H9 (cell line): ENCODE data around the gene TMEM63C. TPM values are rescaled to one million over a fixed set of nuclear protein-coding genes. Genes with fewer than 3 reads are reported as not detected.

Source experiments
- DNase-seq: peaks from one replicate; pipeline ENCODE4 v3.0.0-alpha.2; 2017
- H2AFZ ChIP-seq: one replicate; pipeline ENCODE4 v1.6.1; 2013; ENCODE audit warnings: mild to moderate bottlenecking, low read length, control low read depth, moderate library complexity
- H2AK5ac ChIP-seq: 2 replicates; pipeline ENCODE4 v1.6.1; 2013; ENCODE audit warnings: low read length, control low read depth, mixed read lengths; ENCODE audit not compliant: insufficient read length
- H2BK120ac ChIP-seq: one replicate; pipeline ENCODE4 v1.6.1; 2013; ENCODE audit warnings: low read depth, mild to moderate bottlenecking, low read length, control low read depth, inconsistent platforms; ENCODE audit not compliant: poor library complexity, severe bottlenecking
- H2BK12ac ChIP-seq: 2 replicates; pipeline ENCODE4 v1.6.1; 2013; ENCODE audit warnings: low read length, control low read depth, mixed read lengths, low read depth; ENCODE audit not compliant: insufficient read length
- H2BK15ac ChIP-seq: 2 replicates; pipeline ENCODE4 v1.6.1; 2013; ENCODE audit warnings: low read depth, low read length, control low read depth
- H2BK20ac ChIP-seq: one replicate; pipeline ENCODE4 v1.6.1; 2013; ENCODE audit warnings: low read depth, mild to moderate bottlenecking, low read length, control low read depth, inconsistent platforms; ENCODE audit not compliant: poor library complexity, severe bottlenecking
- H2BK5ac ChIP-seq: 2 replicates; pipeline ENCODE4 v1.6.1; 2013; ENCODE audit warnings: low read length, control low read depth, mixed read lengths; ENCODE audit not compliant: insufficient read length
- H3K14ac ChIP-seq: 2 replicates; pipeline ENCODE4 v1.6.1; 2013; ENCODE audit warnings: low read length, control low read depth; ENCODE audit not compliant: insufficient read depth
- H3K18ac ChIP-seq: 2 replicates; pipeline ENCODE4 v1.6.1; 2013; ENCODE audit warnings: low read depth, mild to moderate bottlenecking, mixed read lengths, low read length, control low read depth; ENCODE audit not compliant: insufficient read length
- H3K23ac ChIP-seq: 2 replicates; pipeline ENCODE4 v1.6.1; 2013; ENCODE audit warnings: low read length, control low read depth, mixed read lengths, low read depth; ENCODE audit not compliant: insufficient read length
- H3K23me2 ChIP-seq: 2 replicates; pipeline ENCODE4 v1.6.1; 2013; ENCODE audit warnings: low read depth, mild to moderate bottlenecking, mixed read lengths, low read length, control low read depth; ENCODE audit not compliant: insufficient read length, poor library complexity, severe bottlenecking
- H3K27ac ChIP-seq: 2 replicates; pipeline ENCODE4 v1.5.1; 2013; ENCODE audit warnings: low read length, control low read depth, mixed read lengths, low read depth; ENCODE audit not compliant: insufficient read length
- H3K27me3 ChIP-seq: 2 replicates; pipeline ENCODE4 v1.6.1; 2013; ENCODE audit warnings: low read length, control low read depth, inconsistent platforms; ENCODE audit not compliant: insufficient read depth
- H3K4ac ChIP-seq: 2 replicates; pipeline ENCODE4 v1.6.1; 2013; ENCODE audit warnings: low read depth, mild to moderate bottlenecking, control low read depth, inconsistent platforms, low read length, moderate library complexity
- H3K4me1 ChIP-seq: 2 replicates; pipeline ENCODE4 v1.6.1; 2013; ENCODE audit warnings: low read length, control low read depth, inconsistent platforms; ENCODE audit not compliant: insufficient read depth
- H3K4me2 ChIP-seq: 2 replicates; pipeline ENCODE4 v1.6.1; 2013; ENCODE audit warnings: low read length, control low read depth, mixed read lengths; ENCODE audit not compliant: insufficient read length, insufficient read depth
- H3K56ac ChIP-seq: 2 replicates; pipeline ENCODE4 v1.6.1; 2013; ENCODE audit warnings: low read depth, mild to moderate bottlenecking, mixed read lengths, low read length, control low read depth; ENCODE audit not compliant: insufficient read length
- H3K79me1 ChIP-seq: 2 replicates; pipeline ENCODE4 v1.6.1; 2013; ENCODE audit warnings: low read depth, mild to moderate bottlenecking, moderate library complexity, low read length, control low read depth, inconsistent platforms; ENCODE audit not compliant: insufficient read depth, poor library complexity, severe bottlenecking
- H3K79me2 ChIP-seq: 2 replicates; pipeline ENCODE4 v1.6.1; 2013; ENCODE audit warnings: low read length, control low read depth, inconsistent platforms; ENCODE audit not compliant: insufficient read depth
- H3K9ac ChIP-seq: 2 replicates; pipeline ENCODE4 v1.6.1; 2013; ENCODE audit warnings: low read length, control low read depth, mixed read lengths; ENCODE audit not compliant: insufficient read length; ENCODE audit errors: extremely low read depth
- H3K9me3 ChIP-seq: one replicate; pipeline ENCODE4 v1.6.1; 2013; ENCODE audit warnings: low read depth, low read length, inconsistent platforms; ENCODE audit not compliant: control insufficient read depth
- H3T11ph ChIP-seq: one replicate; pipeline ENCODE4 v1.6.1; 2013; ENCODE audit warnings: mild to moderate bottlenecking, low read length, control low read depth, inconsistent platforms
- H4K20me1 ChIP-seq: one replicate; pipeline ENCODE4 v1.6.1; 2013; ENCODE audit not compliant: control insufficient read depth, insufficient read length, insufficient read depth
- H4K5ac ChIP-seq: 2 replicates; pipeline ENCODE4 v1.6.1; 2013; ENCODE audit warnings: low read depth, mild to moderate bottlenecking, mixed read lengths, low read length, control low read depth; ENCODE audit not compliant: insufficient read length
- H4K8ac ChIP-seq: replicated peaks from 2 replicates; pipeline ENCODE4 v1.6.1; 2013; ENCODE audit warnings: low read length, control low read depth, mixed read lengths, low read depth; ENCODE audit not compliant: insufficient read length
- H4K91ac ChIP-seq: 2 replicates; pipeline ENCODE4 v1.6.1; 2013; ENCODE audit warnings: low read depth, mild to moderate bottlenecking, moderate library complexity, mixed read lengths, low read length, control low read depth; ENCODE audit not compliant: insufficient read length
- H3K27ac Mint-ChIP-seq, 3 experiments: 2 replicates in 2 of 3; 3 replicates in 1 of 3; pipeline ENCODE4 v1.8.0; 2020 to 2021; ENCODE audit warnings: mixed read lengths in 3 of 3, mild to moderate bottlenecking in 1 of 3, moderate library complexity in 1 of 3
- H3K27me3 Mint-ChIP-seq: 2 replicates; pipeline ENCODE4 v1.8.0; 2021; ENCODE audit warnings: low read depth, mild to moderate bottlenecking, moderate library complexity, mixed read lengths
- H3K36me3 Mint-ChIP-seq, 3 experiments: 2 replicates in 2 of 3; 3 replicates in 1 of 3; pipeline ENCODE4 v1.8.0; 2020 to 2021; ENCODE audit warnings: low read depth in 3 of 3, mixed read lengths in 3 of 3; ENCODE audit not compliant: insufficient read depth in 1 of 3
- H3K4me1 Mint-ChIP-seq, 2 experiments: 2 replicates each; pipeline ENCODE4 v1.8.0; 2020; ENCODE audit warnings: mixed read lengths in 2 of 2
- H3K4me3 Mint-ChIP-seq, 2 experiments: 2 replicates in 1 of 2; 3 replicates in 1 of 2; pipeline ENCODE4 v1.8.0; 2020 to 2021; ENCODE audit warnings: mild to moderate bottlenecking in 2 of 2, mixed read lengths in 2 of 2, moderate library complexity in 1 of 2
- H3K9me3 Mint-ChIP-seq, 2 experiments: 2 replicates in 1 of 2; 3 replicates in 1 of 2; pipeline ENCODE4 v1.8.0; 2020; ENCODE audit warnings: mild to moderate bottlenecking in 2 of 2, mixed read lengths in 2 of 2, moderate library complexity in 1 of 2
- CTCF ChIP-seq: fragments of 200-600 bp; sonication (generic); conservative IDR thresholded peaks from 3 replicates; pipeline ENCODE4 v1.8.0; 2021; ENCODE audit warnings: antibody characterized with exemption, mild to moderate bottlenecking
- WGBS: extraction: QIAGEN DNeasy Blood & Tissue Kit; methylation state at CpG from one replicate; pipeline ENCODE4 v1.1.7; 2013; ENCODE audit warnings: missing lambda C conversion rate, low lambda C conversion rate, mixed read lengths; ENCODE audit not compliant: insufficient read length; ENCODE audit errors: extremely low coverage; 5-methylcytosine and 5-hydroxymethylcytosine counted together
- total RNA-seq: library from RNA; stranded (reverse); gene quantifications from 2 replicates; pipeline ENCODE4 v1.2.1, GENCODE V29; 2021

The TMEM63C gene
- total RNA-seq, 1 experiment from 2014 or later, result 2.2 TPM

GRCh38 chr14:77301103-77301502 is 119.5 kb downstream of the TMEM63C start:
- H2BK15ac ChIP-seq, result no peak overlapping the region
- H3K79me2 ChIP-seq, result no peaks in the 10 kb centered on the region
- H3K4me1 Mint-ChIP-seq, result peaks cover 2% of the 10 kb centered on the region in 2 experiments
- H2BK20ac ChIP-seq, result no peak overlapping the region
- H2BK120ac ChIP-seq, result no peak overlapping the region
- peak; percentile 89 for TF ChIP-seq CTCF
- H3K9me3 ChIP-seq, result no peaks in the 10 kb centered on the region
- peak overlapping the region in 1 of 3 experiments; percentile 31; a peak in 2 of 7 replicates for H3K27ac Mint-ChIP-seq
- H3K4ac ChIP-seq, result no peak overlapping the region
- H3K27me3 ChIP-seq, result no peaks in the 10 kb centered on the region
- no peak overlapping the region for H3T11ph ChIP-seq
- no CpG with 5 or more reads among the region's 10 CpGs for WGBS
- no peak overlapping the region for H2BK5ac ChIP-seq
- H3K4me2 ChIP-seq, result no peak overlapping the region
- no peak overlapping the region for H3K27ac ChIP-seq
- H3K4me1 ChIP-seq, result no peaks in the 10 kb centered on the region
- H3K4me3 Mint-ChIP-seq, result no peak overlapping the region
- H3K56ac ChIP-seq, result no peak overlapping the region
- H4K8ac ChIP-seq, result no peak overlapping the region
- H3K23ac ChIP-seq, result no peak overlapping the region
- H4K91ac ChIP-seq, result no peak overlapping the region
- no peak overlapping the region for H3K14ac ChIP-seq
- peaks cover 5 to 33% (median 24%) of the 10 kb centered on the region in 3 experiments; a peak in 5 of 7 replicates for H3K36me3 Mint-ChIP-seq
- H3K9me3 Mint-ChIP-seq, result no peaks in the 10 kb centered on the region
- H2BK12ac ChIP-seq, result no peak overlapping the region
- H3K23me2 ChIP-seq, result no peaks in the 10 kb centered on the region
- H2AFZ ChIP-seq, result no peak overlapping the region
- no peak overlapping the region for H2AK5ac ChIP-seq
- H4K20me1 ChIP-seq, result no peaks in the 10 kb centered on the region
- H3K27me3 Mint-ChIP-seq, result no peaks in the 10 kb centered on the region
- no peaks in the 10 kb centered on the region for H3K79me1 ChIP-seq
- no peak overlapping the region for H3K9ac ChIP-seq
- DNase-seq, result peak; percentile 88
- H3K18ac ChIP-seq, result no peak overlapping the region
- no peak overlapping the region for H4K5ac ChIP-seq
